Measurements from ENCODE around the gene RPL7A.
A peak's percentile ranks its signal among the peaks of the same experiment; 100 is the strongest.
"Not testable (repeated sequence)": the region's sequence is repeated elsewhere in the genome, so short reads cannot be mapped to it uniquely, and the experiment has no call there.

Gene RPL7A

DNA sequence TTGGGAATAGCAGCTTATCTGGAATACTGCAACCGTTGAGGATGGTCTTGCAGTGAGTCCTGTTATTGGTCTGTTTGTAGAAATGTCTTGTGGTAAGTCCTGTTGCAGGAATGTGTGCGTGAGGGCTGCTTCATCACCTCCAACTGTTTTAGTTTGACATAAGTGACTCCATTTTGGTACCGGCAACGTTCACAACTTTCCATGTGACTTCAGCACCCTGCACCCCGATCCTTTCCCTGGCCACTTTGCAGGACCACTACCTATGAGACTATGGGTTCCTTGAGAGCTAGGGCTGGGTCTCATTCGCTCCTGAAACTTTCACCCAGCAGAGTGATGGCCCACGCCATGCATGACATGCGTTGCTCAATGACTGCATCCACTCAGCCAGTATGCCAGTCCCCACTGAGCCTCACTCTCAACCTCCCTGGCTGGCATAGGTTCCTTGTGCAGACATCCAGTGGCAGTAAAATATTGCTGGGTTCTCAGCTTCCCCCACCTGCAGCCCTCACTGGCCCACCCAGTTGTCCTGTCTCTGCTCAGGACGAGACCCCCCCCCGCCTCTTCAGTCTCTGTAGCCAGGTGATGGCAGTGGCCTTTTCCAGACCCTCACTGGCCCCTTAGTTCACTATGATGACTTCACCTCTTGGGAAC lies 20.1 kb upstream of the RPL7A start:
- DNase-seq (ENCODE audit: low read depth in 2 of 2): no peak

GRCh38 chr9:133329306-133330156 lies 18.5 kb upstream of the RPL7A start:
- DNase-seq (ENCODE audit: low read depth in 2 of 2): not testable (repeated sequence)

DNA sequence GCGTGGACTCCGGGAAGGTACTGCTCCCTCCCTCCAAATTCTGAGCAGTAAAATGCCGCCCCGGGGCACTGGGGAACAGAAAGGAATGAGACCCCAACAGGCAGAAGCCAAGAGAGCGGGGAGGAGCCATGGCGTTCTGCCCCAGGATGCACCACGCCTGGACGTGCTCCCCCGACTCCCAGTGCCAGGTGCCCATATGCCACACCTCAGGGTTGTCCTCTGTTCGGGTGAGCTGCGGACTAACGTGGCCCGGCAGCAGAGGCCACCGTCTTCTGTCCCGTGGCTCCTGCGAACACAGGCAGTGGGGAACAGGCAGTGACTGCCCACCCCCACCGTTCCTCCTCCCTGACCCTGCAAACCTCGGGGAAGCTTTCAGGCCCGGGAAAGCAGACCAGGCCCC lies 16.8 kb upstream of the RPL7A start:
- DNase-seq (ENCODE audit: low read depth in 2 of 2): no peak

GRCh38 chr9:133331641-133332380 lies 16.2 kb upstream of the RPL7A start:
- no peak for DNase-seq (ENCODE audit: low read depth in 2 of 2)

- no peak for DNase-seq (ENCODE audit: low read depth in 2 of 2)
Observed at GRCh38 chr9:133332381-133332730, 15.7 kb upstream of the RPL7A start.

- DNase-seq (ENCODE audit: low read depth in 2 of 2): no peak
Observed at GRCh38 chr9:133333011-133333410, 15.0 kb upstream of the RPL7A start.

- DNase-seq (ENCODE audit: low read depth in 2 of 2): no peak
Observed at GRCh38 chr9:133333566-133333965, 14.5 kb upstream of the RPL7A start.

DNA sequence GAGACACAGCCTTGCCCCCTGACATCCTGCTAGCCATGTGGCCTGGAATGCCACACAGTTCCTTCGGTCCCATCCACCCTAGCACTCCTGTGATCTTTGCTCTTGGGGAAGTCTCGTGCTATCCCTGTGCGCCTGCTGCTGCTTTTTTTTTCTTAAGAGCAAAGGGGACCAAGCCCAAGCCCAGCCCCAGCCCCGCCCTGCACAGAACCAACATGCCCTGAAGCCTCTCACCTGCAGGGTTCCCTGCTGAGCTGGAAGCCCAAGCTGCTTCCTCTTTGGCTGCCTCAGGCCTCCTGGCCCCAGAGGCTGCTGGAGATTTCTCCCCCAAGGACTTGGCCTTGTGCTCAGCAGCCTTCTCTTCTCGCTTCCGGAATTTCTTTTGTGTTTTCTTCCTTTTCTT lies 13.9 kb upstream of the RPL7A start:
- no peak for DNase-seq (ENCODE audit: low read depth in 2 of 2)

- not testable (repeated sequence) for DNase-seq (ENCODE audit: low read depth in 2 of 2)
Observed at GRCh38 chr9:133334888-133335287, 13.1 kb upstream of the RPL7A start.

GRCh38 chr9:133335924-133336811 lies 11.8 kb upstream of the RPL7A start, which contains the start of gene SURF6:
Gene SURF6 (minus strand): TSS chr9:133336188. CDS start chr9:133336132, 56 bp downstream.
- DNase-seq (ENCODE audit: low read depth in 2 of 2): peak; percentile 84 to 85

DNA sequence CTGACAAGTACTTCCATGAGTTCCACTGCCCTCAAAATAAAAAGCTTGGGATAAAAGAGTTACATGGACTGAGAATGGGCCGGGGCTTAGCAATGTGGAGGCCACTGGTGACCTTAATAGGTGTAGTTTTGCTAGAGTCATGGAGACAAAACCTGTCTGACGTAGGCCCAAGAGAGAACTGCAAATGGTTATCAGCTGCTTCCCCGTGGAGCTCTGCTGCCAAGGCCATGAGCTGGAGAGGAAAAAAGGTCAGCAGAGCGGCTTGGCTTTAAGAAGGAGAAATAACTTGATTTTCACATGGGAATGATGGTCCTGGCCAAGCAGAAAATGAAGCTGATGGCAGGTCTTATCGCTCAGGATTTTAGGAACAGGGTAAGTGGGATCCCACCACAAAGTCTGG lies 8.4 kb upstream of the RPL7A start:
- no peak for DNase-seq (ENCODE audit: low read depth in 2 of 2)

DNA sequence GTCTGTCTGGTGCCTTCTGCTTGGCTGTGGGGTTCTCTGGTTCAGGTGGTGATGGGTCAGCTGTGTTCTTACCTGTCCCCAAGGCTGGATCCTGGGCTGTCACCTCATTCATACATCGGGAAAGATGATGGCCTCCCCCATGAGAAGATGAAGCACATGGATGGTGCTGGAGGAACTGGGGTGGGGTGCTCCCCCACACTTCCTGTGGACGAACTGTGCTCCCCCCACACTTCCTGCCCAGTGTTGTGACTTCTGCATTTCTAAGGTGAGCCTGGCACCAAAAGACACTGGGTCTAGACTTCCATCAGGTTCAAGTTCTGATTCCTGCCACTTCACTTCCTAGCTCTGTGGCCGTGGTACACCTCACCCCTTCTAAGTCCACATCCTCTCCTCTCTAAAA lies 7.8 kb upstream of the RPL7A start:
- no peak for DNase-seq (ENCODE audit: low read depth in 2 of 2)

- no peak for DNase-seq (ENCODE audit: low read depth in 2 of 2)
Observed at GRCh38 chr9:133340916-133341315, 7.1 kb upstream of the RPL7A start.

DNA sequence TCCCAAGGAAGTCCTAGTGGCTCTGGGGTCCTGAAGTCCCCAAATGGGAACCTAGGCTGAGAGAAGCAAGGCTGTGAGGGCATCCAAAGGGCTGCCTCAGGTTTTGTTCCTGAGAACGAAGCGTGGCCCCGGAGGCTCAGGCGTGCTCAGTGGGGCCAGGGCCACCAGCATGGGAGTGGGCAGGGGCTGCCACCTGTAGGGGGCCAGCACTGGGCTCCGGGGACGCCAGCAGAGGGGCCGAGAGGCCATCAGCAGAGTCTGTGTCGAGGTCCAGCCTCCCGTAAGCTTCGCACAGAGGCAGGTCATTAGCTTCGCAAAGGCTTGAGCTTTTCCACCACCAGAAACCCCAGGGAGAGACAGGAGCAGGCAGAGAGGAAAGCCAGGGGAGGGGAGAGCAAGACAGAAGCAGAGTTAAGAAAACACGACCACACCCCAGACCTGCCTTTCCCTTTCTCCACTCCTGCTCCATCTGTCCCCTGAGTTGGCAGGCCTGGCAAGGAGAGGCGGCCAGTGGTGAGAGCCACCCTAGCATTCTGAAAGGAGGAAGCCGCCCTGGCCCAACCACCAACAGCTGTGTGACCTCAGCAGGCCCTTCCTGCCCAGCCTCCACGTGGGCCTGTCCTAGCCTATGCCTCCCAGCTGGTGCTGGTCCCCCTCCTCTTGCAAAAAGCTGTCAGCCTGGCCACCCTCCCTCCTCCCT lies 6.5 kb upstream of the RPL7A start:
- DNase-seq (ENCODE audit: low read depth in 2 of 2): no peak

DNA sequence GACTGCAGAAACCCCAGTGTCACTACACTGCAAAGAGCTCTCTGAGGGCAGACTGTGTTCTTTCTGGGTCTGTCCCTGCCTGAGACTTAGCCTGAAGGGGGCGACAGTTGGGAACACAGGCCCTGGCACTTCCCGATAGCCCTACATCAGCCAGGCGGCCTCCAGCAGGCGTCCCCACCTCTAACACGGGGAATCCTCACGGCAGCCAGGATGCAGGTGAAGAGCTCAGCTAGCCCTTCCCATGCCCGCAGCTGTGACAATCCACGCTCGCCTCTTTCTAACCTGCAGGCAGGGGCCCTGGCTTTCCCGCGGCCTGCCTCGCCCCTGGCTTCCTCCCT lies 6.0 kb upstream of the RPL7A start:
- no peak for DNase-seq (ENCODE audit: low read depth in 2 of 2)

GRCh38 chr9:133342570-133342969 lies 5.4 kb upstream of the RPL7A start:
- no peak for DNase-seq (ENCODE audit: low read depth in 2 of 2)

DNA sequence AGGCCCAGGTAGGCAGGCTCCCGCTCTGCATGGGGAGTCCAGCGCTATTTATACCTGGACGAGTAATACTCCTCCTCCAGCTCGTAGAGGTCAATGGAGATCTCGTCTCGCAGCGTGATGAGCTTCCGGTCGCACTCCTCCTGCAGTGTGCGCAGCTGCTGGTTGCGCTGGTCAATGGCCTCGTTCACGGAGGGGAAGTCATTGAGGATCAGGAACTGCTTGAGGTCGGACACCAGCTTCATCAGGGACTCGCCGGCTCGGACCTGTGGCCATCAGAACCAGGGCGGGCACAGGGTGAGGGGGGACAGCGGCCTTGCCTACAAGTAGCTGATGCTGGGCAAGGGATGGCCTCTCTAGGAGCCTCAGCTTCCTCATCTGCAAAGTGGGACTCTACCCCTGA lies 3.9 kb upstream of the RPL7A start:
- DNase-seq (ENCODE audit: low read depth in 2 of 2): no peak

DNA sequence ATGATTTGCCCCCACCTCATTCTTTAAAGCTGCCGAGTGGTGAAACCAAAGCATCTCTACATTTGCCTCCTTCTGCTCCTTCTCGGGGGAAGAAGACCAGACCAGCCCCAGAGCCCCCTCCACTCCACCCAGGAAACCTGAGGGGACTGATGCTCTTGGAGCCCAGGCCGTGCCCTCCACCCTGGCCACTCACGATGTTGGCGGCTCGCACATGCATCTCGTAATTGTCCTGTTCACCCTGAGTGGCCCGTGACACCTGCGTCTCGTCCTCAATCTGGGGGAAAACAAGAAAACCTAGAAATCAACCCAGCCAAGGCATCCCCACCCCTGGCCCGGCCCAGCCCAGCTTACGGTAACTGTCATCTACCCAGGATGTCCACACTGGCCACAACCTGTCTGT lies 3.0 kb upstream of the RPL7A start:
- DNase-seq (ENCODE audit: low read depth in 2 of 2): no peak

- no peak for DNase-seq (ENCODE audit: low read depth in 2 of 2)
Observed at GRCh38 chr9:133345596-133345995, 2.4 kb upstream of the RPL7A start.

DNA sequence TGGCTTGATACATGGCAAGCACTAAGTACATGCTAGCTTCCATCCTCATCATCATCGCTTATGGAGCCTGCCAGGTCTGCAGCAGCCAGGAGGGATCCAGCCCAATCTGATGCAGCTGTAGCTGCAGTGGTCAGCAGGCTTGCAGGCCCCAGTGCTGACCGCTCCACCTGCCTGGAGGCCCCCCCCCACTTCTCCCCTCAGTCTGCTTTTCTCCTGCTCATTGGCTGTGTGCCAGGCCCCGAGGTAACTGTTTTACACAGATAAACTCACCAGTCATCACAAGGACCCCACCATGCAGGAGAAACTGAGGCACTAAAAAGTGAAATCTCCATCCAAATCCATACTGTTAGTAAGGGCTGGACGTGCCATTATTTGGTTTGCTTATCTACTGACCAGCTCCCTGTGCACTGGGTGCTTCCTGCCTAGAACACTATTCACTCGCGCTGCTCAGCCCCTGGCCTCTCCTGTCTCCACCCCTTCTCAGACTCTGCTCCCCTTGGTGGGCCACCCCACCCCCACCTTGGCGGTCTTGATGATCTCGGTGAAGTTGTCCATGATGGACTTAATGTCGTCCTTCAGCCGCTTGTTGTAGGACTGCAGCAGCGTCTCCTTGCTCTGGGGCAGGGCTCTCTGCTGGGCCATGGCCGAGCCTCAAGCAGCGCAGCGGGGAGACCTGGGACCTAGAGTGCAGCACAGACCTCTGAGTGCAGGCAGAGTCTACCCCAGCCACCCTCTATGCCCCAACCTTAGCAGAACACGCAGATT lies 1.8 kb upstream of the RPL7A start:
- no peak for DNase-seq (ENCODE audit: low read depth in 2 of 2)

All from stimulated activated CD8-positive, alpha-beta memory T cell treated with anti-CD3 and anti-CD28 coated beads, Interleukin-7, amount 100 ng/mL, for 1 hour (primary cell).